Activated T-cell treated with anti-CD3 and anti-CD28 coated beads for 1 hour (primary cell): ENCODE results near the gene FUZ.

Experiments
- DNase-seq: peaks from one replicate; pipeline ENCODE4 v3.0.0-alpha.2; 2020; ENCODE audit warnings: low read depth

Gene FUZ

DNA sequence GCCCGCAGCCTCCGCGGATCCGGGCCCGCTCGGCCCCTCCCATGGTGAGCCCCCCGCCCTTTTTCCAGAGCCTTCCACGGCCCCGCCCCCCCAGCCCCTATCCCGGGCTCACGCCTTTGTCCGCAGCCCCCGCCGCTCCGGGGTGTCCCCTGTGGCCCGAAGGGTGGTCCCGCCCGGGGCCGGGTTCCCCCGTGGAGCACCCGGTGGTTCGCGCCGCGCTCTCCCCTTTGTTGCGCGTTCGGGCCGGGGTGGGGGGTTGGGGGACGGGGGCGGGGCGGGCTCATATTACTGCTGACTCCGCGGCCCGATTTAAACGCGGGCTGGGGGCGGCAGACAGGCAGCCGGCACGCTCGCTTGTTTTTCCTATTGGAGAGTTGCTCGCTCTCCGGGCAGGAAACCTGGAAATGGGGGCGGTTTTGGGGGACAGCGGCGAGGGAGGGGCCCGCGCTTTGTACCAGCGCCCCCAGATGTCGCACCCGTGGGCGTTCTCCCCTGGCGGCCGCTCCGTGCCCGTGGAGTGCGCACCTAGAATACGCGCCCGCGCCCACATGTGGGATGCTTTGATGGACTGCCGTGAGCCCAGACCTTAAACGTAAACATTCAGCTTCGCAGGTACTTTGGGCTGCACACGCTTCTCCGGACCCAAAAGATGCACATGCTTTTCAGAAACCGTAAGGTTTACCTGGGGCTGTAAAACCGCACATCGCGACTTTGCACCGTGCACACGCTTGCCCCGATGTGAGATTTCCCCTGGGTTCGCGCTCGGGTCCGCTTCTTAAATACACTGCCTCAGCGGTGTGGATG, 38.6 kb upstream of the FUZ start:
- DNase-seq = peak; percentile 24

DNA sequence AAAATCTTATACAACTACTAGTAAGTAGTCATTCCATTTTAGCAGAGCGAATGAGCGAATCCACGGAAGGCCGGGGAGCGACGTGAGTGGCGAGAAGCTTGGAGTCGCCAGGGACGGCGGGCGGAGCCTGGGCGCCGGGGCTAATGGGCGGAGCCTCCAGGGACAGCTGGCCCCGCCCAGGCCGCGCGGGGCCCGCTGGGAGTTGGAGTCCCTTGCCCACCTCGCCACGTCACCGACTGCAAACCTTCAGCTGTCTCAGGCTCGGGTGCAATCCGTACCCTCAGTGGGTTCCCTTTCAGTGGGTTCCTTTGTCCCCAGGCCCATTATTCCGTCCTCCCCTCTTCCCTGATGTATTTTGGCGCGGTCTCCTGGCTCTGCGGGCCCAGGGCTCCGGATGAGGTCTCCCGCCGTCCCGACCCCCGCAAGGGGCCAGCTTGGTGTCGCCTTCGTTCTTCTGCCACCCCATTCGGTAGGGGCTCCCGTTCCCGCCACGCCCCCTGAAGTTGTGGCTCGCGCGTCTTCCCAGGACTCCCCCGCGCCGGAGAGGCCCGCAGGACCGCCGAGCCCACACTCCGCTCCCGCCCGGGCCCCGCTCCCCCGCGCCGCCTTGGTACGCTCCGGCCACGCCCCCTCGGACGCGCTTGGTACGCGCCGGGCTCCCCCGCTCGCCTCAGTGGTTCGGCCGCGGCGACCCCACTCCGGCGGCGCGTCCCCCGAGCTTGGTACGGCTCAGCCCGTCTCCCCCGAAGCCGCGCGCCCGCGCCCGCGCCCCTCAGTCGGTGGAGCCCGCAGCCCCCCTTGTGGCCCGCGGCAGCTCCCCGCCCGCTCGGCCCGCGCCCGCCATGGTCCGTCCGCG, 37.6 kb upstream of the FUZ start, which contains the start of gene PTOV1:
Gene PTOV1 (plus strand): TSS at position 673 of the 856 bp plus-strand sequence.
- peak; percentile 83 for DNase-seq

- DNase-seq = no peak
These were observed 37.1 kb upstream of the FUZ start for GRCh38 chr19:49850221-49850486.

DNA sequence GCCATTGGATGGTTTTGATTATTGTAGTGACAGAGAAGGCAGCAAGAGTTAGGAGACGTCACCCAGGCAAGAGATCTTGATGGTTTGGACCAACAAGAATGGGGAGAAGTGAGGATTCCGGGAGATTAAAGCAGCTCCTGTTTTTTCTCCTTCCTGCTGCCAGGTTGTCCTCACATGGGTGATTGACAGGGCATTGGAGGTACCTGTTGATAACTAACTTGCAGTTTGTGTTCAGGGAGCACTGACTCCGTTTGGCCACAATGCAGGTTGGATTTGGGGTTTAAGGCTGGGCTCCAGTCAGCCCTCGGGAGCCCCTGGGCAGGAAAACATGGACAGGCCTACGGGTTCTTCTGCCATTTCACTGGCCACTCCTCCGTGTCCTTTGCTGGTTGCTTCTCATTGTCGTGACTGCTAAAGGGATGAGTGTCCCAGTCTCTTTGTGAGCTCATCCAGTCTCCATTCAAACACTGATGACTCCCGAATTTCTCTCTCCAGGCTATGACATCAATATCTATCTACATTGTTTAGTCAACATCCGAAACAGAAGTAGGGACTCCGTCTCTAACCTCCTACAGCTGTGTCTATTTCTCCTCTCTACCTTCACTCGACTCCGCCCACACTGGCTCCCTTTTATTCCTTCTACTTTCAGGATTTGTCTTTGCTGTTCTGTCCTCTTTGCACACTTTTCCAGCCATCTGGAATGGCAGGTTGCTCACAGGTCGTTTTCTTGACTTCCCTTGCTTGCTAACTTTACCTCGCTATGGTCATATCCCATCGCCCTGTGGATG, 36.5 kb upstream of the FUZ start:
- no peak for DNase-seq

DNA sequence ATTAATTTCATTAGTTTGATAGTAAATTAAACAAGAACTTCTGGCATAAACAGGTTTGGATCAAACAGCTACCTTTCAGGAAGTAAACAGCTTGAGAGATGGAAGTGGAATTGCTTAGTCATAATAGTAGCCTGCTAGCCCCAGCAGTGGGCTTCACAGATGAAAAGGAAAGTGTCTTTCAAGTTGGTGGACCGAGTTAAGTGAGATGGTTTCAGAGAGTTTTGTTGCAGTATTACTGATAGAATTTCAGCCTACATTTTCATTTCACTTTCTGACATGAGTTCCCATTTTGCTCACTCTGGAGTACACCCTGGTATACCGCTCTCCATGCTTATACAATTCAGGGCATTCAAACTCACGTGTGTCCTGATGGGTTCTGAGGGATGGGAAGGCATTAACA, 35.8 kb upstream of the FUZ start:
- DNase-seq = no peak

DNA sequence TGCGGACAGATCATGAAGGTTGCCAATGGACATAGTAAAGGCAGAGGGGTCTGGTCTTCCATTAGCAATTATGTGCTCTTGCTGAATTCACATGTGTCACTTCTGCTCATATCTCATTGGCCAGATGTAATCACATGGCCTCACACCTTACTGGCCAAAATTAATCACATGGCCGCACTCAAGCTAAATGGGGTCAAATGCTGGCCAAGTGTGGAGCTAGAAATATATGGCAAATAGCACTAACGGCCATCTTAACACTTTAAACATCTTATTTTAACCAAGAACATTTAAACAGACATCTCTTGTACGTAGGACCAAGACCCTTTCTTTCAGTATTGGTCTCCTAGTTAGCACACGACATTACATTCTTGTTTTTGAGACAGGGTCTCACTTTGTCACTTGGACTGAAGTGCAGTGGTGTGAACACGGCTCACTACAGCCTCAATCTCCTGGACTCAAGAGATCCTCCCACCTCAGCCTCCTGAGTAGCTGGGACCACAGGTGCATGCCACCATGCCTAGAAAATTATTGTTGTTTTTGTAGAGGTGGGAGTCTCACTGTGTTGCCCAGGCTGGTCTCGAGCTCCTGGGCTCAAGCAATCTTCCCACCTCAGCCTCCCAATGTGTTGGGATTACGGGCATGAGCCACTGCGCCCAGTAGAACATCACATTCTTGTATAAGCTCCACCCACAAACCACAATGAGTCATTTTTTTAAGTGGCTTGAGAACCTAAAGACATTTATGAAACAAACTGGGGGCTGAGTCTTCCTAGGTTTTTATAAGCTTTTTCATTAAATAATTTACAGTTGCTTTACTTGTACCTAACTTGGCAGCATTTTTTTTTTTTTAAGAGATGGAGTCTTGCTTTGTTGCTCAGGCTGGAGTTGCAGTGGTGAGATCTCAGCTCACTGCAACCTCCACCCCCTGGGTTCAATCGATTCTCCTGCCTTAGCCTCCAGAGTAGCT, 34.9 kb upstream of the FUZ start:
- DNase-seq = no peak

- no peak for DNase-seq
These were observed 33.3 kb upstream of the FUZ start for GRCh38 chr19:49846408-49846807.

DNA sequence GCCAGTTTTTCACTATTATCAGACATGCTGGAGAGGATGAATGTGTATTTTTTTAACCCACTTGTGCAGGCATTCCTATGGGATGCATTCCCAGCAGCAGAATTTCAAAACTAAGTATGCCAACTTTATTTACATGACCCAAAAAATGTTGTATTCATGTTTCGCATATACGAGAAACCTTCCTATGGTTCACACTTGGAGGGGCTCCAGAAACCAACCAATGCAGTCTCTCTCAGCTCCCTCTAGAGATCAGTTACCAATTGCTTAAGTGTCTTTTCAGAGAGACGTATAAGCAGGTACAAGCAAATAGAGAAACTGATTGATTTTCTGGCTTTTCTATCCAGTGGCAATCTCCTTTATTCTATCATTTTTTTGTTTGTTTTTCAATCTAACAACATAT, 32.3 kb upstream of the FUZ start:
- DNase-seq = no peak

GRCh38 chr19:49844138-49845095, 31.3 kb upstream of the FUZ start:
- no peak for DNase-seq

DNA sequence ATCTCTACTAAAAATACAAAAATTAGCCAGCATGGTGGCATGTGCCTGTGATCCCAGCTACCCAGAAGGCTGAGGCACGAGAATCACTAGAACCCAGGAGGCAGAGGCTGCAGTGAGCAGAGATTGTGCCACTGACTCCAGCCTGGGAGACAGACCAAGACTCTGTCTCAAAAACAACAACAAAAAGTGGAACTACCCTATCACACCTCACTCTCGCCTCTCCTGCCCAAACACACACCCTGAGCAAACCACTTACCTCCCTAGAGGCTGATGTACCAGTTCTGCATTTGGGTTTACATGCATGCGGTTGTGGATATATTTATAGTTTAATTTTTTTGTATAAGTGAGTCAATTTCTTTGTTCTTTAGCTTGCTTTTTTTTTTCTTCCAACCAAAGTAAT, 30.2 kb upstream of the FUZ start:
- DNase-seq = no peak

DNA sequence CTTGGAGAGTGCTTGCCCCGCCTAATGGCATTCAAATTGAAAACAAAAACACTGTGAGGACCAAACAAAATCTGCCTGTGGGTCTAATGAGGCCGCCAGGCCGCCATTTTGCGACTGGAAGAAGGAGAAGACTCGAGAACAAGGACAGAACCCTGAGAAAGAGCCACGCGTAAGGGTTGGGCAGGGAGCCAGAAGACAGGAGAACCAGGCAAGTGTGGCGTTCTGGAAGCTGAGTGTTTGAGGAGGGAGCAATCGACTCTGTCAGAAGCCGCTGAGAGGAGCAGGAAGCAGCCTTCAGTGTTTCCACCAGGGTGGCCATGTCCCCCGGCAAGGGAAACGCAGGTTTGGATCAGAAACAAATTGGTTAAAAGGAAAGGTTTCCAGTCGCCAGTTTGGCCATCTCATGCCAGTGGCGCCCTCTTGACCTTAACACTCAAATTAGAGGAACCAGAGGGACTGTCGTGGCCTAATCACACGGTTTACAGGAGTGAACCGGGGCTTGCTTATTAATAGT, 27.7 kb upstream of the FUZ start:
- no peak for DNase-seq

DNA sequence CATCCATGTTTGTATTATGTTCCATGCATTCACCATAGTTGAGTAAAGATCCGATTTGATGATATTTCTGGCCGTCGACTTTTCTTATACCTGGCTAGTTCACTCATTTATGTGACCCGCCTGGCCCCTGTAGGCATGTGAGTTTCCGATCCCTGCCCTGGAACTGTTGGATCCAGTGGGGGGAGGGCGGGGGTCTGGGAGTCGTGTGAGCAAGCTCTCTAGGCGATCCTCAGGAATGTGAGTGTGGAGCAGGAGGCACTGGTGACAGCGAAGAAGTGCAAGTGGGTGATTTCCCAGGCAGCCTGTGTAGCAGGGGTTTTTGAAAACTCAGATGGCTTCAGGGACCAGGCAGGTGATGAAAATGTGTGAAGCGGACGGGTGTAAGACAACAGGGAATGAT, 27.2 kb upstream of the FUZ start:
- DNase-seq = no peak

GRCh38 chr19:49839713-49840112, 26.6 kb upstream of the FUZ start:
- no peak for DNase-seq

GRCh38 chr19:49838885-49839588, 25.9 kb upstream of the FUZ start:
- no peak for DNase-seq

DNA sequence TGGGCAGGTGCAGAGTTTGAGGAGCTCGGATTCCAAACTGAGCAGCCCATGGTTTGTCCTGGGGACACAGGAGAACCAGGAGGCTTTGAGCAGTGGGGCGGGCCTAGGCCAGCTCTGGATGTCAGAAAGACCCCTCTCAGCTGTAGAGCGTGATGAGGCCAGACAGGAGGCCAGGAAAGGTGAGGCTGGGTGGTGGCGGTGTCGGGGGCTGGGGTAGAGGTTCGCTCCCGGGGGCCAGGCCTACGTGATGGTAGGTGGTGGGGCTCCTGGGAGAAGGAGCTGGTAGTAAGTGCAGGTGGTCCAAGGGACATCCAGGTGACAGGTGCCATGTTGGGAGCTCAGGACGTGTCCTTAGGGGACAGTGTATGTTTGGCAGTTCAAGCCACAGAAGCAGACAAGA, 24.3 kb upstream of the FUZ start:
- DNase-seq = no peak

DNA sequence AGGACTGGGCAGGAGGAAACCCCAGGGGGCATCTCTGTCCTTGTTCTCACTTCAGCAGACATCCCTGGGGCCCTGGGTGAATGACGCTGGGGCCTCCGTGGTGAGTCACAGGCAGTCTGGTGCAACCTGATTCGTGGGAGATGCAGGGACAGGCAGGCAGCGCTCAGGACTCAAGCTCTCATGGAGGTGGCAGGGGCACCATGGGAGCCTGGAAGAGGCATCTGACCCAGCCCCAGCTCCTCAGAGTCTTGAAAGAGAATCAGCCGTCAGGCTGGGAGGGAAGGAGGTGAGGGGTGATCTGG, 23.9 kb upstream of the FUZ start:
- DNase-seq = no peak

DNA sequence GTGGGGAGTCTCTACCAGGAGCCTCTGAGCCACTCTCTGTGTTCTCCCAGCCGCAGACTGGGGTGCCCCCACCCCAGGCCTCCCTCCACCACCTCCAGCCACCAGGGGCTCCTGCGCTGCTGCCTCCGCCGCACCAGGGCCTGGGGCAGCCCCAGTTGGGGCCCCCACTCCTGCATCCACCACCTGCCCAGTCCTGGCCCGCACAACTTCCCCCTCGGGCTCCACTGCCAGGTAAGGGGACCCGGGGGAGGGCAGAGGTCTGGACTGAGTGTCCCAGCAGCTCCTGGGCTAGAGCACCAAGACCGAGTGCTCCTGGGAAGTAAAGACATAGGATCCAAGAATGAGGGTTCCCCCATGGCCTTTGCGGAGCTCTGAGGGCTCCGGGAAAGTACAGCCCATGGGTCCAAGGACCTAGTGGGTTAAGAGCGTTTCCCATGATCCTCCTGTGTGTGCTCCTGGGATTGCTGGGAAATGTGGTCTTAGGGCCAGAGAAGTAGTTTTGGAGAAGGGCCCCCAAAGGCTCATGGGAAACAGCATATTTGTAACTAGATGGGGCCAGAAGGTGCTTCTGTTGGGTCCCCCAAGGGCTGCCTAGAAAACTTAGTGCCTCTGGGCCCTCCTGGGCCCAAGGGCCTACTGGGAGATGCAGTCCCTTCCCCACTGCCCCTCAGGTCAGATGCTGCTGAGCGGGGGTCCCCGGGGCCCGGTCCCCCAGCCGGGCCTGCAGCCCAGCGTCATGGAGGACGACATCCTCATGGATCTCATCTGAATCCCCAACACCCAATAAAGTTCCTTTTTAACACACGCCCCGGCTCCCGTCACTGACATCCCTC, 23.3 kb upstream of the FUZ start:
- no peak for DNase-seq

DNA sequence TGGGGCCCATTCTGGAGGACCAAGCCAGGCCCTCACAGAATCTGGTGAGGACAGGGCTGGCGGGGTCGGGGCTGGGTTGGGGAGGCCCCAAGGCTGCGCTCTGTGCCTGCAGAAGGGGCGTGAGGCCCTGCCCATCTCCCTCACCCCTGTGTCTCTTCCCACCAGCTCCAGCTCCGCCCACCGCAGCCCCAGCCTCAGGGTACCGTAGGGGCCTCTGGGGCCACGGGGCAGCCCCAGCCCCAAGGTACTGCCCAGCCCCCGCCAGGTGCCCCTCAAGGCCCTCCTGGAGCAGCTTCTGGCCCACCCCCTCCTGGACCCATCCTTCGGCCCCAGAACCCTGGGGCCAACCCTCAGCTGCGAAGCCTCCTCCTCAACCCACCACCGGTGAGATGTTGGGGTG, 22.5 kb upstream of the FUZ start:
- DNase-seq = no peak

GRCh38 chr19:49833599-49833998, 20.5 kb upstream of the FUZ start:
- DNase-seq = no peak
